HepG2 (cell line): Measurements from ENCODE around the gene ARG2. TPM values are rescaled to one million over a fixed set of nuclear protein-coding genes. Genes with fewer than 3 reads are reported as not detected.

ENCODE experiments used
- ATF7-NPFF ChIP-seq: sonication (generic); formaldehyde crosslinking; IDR thresholded peaks from 2 replicates; pipeline ENCODE4 v1.8.1; 2023; ENCODE audit warnings: mild to moderate bottlenecking, low read depth, missing genetic modification reagents, moderate library complexity
- EP300 ChIP-seq, 3 experiments: sonication (generic) in 1 of 3; formaldehyde crosslinking in 1 of 3; IDR thresholded peaks; 2 replicates each; pipeline versions ENCODE4 v1.5.1 to v1.6.1; 2011 to 2020; ENCODE audit warnings: low read depth in 2 of 3, low read length in 2 of 3, borderline replicate concordance in 1 of 3, improper control_type of control experiment in 1 of 3, mild to moderate bottlenecking in 1 of 3, missing genetic modification reagents in 1 of 3, moderate library complexity in 1 of 3
- FOXA3 ChIP-seq: IDR thresholded peaks from 2 replicates; pipeline ENCODE4 v1.6.1; 2016; ENCODE audit warnings: missing genetic modification reagents, missing compliant biosample characterization
- KAT7 ChIP-seq: IDR thresholded peaks from 2 replicates; pipeline ENCODE4 v1.6.1; 2018; ENCODE audit warnings: borderline replicate concordance, missing compliant biosample characterization
- KLF11 ChIP-seq: IDR thresholded peaks from 2 replicates; pipeline ENCODE4 v1.6.1; 2016; ENCODE audit warnings: missing compliant biosample characterization
- MAFK ChIP-seq, 2 experiments: IDR thresholded peaks in 1 of 2; conservative IDR thresholded peaks in 1 of 2; 2 replicates each; pipeline ENCODE4 v1.6.1; 2011; ENCODE audit warnings: improper control_type of control experiment in 2 of 2, low read length in 2 of 2
- ZEB1 ChIP-seq: IDR thresholded peaks from 2 replicates; pipeline ENCODE4 v1.6.1; 2012; ENCODE audit warnings: mild to moderate bottlenecking, low read depth, inconsistent platforms; ENCODE audit not compliant: insufficient replicate concordance
- ZFP82 ChIP-seq: sonication (generic); formaldehyde crosslinking; IDR thresholded peaks from 2 replicates; pipeline ENCODE4 v1.5.1; 2020; ENCODE audit warnings: mild to moderate bottlenecking, missing genetic modification reagents, borderline replicate concordance
- ZNF331 ChIP-seq: sonication (generic); formaldehyde crosslinking; IDR thresholded peaks from 2 replicates; pipeline ENCODE4 v1.4.0; 2020; ENCODE audit warnings: missing genetic modification reagents
- ZNF549 ChIP-seq: sonication (generic); formaldehyde crosslinking; IDR thresholded peaks from 2 replicates; pipeline ENCODE4 v1.5.0; 2020; ENCODE audit warnings: missing genetic modification reagents
- ZNF615 ChIP-seq: sonication (generic); formaldehyde crosslinking; IDR thresholded peaks from 2 replicates; pipeline ENCODE4 v1.5.0; 2020; ENCODE audit warnings: mild to moderate bottlenecking, missing genetic modification reagents, borderline replicate concordance
- ZNF670 ChIP-seq: sonication (generic); formaldehyde crosslinking; IDR thresholded peaks from 2 replicates; pipeline ENCODE4 v1.8.0; 2022; ENCODE audit warnings: mild to moderate bottlenecking, missing genetic modification reagents, borderline replicate concordance
- ZNF678 ChIP-seq: sonication (generic); formaldehyde crosslinking; IDR thresholded peaks from 2 replicates; pipeline ENCODE4 v1.4.0; 2020; ENCODE audit warnings: mild to moderate bottlenecking, missing genetic modification reagents
- polyA plus RNA-seq, 8 experiments: library from polyadenylated mRNA; depleted of rRNA in 3 of 8; stranded (reverse) in 7 of 8; unstranded in 1 of 8; fragments of >200 nt; fragmentation: Illumina TruSeq in 4 of 8; extraction: Trizol in 4 of 8; gene quantifications; 2 replicates each; pipeline versions ENCODE4 v1.2.1 to v1.2.3, GENCODE V29; 2011 to 2016; ENCODE audit warnings: low read depth in 4 of 8, missing spikeins in 1 of 8, mixed read lengths in 1 of 8; ENCODE audit not compliant: insufficient read depth in 1 of 8
- total RNA-seq, 5 experiments: library from RNA; depleted of rRNA; stranded (reverse); fragments of >200 nt; fragmentation: Illumina TruSeq; extraction: Trizol; gene quantifications; 2 replicates each; pipeline ENCODE4 v1.2.3, GENCODE V29; 2016; ENCODE audit warnings: low read depth in 1 of 5
- TF ChIP-seq, protein P1 (sequence below): sonication (generic); formaldehyde crosslinking; IDR thresholded peaks from 2 replicates; pipeline ENCODE4 v1.8.0; 2022; ENCODE audit warnings: mild to moderate bottlenecking, missing genetic modification reagents, borderline replicate concordance
- TF ChIP-seq, protein P2 (sequence below): sonication (generic); formaldehyde crosslinking; IDR thresholded peaks from 2 replicates; pipeline ENCODE4 v1.4.0; 2020; ENCODE audit warnings: missing genetic modification reagents
- TF ChIP-seq, protein P3 (sequence below): sonication (generic); formaldehyde crosslinking; IDR thresholded peaks from 2 replicates; pipeline ENCODE4 v1.8.1; 2022; ENCODE audit warnings: low read depth, mild to moderate bottlenecking, missing genetic modification reagents
- TF ChIP-seq, protein P4 (sequence below): IDR thresholded peaks from 2 replicates; pipeline ENCODE4 v1.6.1; 2016; ENCODE audit warnings: missing biosample characterization, missing genetic modification reagents, low read depth
- TF ChIP-seq, protein P5 (sequence below): sonication (generic); formaldehyde crosslinking; IDR thresholded peaks from 2 replicates; pipeline ENCODE4 v1.4.0; 2020; ENCODE audit warnings: missing genetic modification reagents

ARG2 gene
- total and polyA plus RNA-seq, 2 of the 13 experiments (the other 11 are each of a cell fraction or from before 2014, with no cell fraction given), result 37.5 to 73.6 TPM

DNA sequence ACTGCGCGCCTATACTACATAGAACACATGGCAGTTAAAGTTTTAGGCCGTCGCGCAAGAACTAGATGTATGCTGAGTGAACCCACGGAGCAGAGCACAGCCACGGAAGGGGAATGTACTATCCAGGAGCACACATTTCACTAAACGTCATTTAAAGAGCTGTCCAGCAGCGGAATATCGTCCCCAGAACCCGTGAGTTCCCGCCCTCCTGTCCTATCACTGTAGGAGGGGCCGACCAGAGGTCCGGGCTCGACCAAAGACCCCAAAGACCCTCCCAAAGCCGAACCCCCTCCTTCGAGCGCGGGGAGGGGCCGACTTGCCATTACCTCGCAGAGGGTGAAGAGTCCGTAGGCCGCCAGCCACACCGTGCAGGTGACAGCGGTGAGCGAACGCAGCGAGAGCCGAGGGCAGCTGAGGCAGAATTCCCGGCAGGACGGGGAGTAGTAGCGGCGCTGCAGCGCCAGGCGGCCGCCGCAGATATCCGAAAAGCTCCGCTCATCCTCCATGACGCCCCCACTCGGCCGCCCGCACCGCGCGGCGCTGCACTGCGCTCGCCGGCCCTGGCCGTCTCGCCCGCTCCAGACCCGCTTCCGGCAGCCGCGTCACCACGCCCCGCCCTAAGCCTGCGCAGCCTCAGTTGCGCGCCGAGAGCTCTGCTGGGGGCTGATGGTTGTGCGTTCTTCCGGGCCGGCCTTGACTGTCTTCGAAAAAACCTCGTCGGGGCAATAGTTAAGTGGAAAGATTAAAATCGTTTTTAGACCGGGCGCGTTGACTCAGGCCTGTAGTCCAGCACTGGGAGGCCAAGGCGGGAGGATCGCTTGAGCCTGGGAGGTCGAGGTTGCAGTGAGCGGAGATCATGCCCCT is 19.8 kb upstream of the ARG2 start, which contains the start of gene PIGH (continued):
- TF ChIP-seq ZFP82 (CRISPR knock-in tag) (peak; percentile 59; the same call in 1 of the 2 replicates), MAFK (conservative IDR thresholded peaks at IDR 0.05 in 1 of 2, IDR thresholded peaks at IDR 0.05 in 1 of 2; ENCODE audit: low read length in 2 of 2) (no peak), KAT7 (CRISPR knock-in tag) (peak; percentile 95; the same call in 1 of the 2 replicates), ZNF331 (0 out of 2 replicates have a peak, but pooled peaks have one; percentile 30), EP300 (IDR thresholded peaks at IDR 0.05; ENCODE audit: low read depth in 2 of 2, low read length in 2 of 2) (peak in 1 of 2 experiments; percentile 42; a peak in 1 of 4 replicates), EP300 (CRISPR knock-in tag; IDR thresholded peaks at IDR 0.05; ENCODE audit: borderline replicate concordance) (no peak), FOXA3 (CRISPR knock-in tag) (peak; percentile 32; the same call in 1 of the 2 replicates), ZNF549 (CRISPR knock-in tag) (no peak), ZNF615 (no peak), ATF7-NPFF (peak; percentile 86), ZNF670 (CRISPR knock-in tag) (peak; percentile 76; the same call in 1 of the 2 replicates), KLF11 (CRISPR knock-in tag) (peak; percentile 66; the same call in 1 of the 2 replicates), ZNF678 (no peak), ZEB1 (no peak)
- TF ChIP-seq, protein P1, sequence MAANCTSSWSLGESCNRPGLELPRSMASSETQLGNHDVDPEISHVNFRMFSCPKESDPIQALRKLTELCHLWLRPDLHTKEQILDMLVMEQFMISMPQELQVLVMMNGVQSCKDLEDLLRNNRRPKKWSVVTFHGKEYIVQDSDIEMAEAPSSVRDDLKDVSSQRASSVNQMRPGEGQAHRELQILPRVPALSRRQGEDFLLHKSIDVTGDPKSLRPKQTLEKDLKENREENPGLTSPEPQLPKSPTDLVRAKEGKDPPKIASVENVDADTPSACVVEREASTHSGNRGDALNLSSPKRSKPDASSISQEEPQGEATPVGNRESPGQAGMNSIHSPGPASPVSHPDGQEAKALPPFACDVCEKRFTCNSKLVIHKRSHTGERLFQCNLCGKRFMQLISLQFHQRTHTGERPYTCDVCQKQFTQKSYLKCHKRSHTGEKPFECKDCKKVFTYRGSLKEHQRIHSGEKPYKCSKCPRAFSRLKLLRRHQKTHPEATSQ (CRISPR knock-in tag), result peak; percentile 81; the same call in 1 of the 2 replicates
- TF ChIP-seq, protein P2, sequence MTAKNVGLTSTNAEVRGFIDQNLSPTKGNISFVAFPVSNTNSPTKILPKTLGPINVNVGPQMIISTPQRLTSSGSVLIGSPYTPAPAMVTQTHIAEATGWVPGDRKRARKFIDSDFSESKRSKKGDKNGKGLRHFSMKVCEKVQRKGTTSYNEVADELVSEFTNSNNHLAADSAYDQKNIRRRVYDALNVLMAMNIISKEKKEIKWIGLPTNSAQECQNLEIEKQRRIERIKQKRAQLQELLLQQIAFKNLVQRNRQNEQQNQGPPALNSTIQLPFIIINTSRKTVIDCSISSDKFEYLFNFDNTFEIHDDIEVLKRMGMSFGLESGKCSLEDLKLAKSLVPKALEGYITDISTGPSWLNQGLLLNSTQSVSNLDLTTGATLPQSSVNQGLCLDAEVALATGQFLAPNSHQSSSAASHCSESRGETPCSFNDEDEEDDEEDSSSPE (CRISPR knock-in tag), result peak; percentile 78
- TF ChIP-seq, protein P3, sequence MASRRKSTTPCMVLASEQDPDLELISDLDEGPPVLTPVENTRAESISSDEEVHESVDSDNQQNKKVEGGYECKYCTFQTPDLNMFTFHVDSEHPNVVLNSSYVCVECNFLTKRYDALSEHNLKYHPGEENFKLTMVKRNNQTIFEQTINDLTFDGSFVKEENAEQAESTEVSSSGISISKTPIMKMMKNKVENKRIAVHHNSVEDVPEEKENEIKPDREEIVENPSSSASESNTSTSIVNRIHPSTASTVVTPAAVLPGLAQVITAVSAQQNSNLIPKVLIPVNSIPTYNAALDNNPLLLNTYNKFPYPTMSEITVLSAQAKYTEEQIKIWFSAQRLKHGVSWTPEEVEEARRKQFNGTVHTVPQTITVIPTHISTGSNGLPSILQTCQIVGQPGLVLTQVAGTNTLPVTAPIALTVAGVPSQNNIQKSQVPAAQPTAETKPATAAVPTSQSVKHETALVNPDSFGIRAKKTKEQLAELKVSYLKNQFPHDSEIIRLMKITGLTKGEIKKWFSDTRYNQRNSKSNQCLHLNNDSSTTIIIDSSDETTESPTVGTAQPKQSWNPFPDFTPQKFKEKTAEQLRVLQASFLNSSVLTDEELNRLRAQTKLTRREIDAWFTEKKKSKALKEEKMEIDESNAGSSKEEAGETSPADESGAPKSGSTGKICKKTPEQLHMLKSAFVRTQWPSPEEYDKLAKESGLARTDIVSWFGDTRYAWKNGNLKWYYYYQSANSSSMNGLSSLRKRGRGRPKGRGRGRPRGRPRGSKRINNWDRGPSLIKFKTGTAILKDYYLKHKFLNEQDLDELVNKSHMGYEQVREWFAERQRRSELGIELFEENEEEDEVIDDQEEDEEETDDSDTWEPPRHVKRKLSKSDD (CRISPR knock-in tag), result no peak
- TF ChIP-seq, protein P4, sequence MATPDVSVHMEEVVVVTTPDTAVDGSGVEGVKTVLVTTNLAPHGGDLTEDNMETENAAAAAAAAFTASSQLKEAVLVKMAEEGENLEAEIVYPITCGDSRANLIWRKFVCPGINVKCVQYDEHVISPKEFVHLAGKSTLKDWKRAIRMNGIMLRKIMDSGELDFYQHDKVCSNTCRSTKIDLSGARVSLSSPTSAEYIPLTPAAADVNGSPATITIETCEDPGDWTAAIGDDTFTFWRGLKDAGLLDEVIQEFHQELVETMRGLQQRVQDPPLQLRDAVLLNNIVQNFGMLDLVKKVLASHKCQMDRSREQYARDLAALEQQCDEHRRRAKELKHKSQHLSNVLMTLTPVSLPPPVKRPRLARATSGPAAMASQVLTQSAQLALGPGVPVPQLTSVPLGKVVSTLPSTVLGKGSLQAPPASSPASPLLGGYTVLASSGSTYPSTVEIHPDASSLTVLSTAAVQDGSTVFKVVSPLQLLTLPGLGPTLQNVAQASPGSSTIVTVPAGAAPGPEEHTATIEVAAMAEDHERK (CRISPR knock-in tag), result no peak
- TF ChIP-seq, protein P5, sequence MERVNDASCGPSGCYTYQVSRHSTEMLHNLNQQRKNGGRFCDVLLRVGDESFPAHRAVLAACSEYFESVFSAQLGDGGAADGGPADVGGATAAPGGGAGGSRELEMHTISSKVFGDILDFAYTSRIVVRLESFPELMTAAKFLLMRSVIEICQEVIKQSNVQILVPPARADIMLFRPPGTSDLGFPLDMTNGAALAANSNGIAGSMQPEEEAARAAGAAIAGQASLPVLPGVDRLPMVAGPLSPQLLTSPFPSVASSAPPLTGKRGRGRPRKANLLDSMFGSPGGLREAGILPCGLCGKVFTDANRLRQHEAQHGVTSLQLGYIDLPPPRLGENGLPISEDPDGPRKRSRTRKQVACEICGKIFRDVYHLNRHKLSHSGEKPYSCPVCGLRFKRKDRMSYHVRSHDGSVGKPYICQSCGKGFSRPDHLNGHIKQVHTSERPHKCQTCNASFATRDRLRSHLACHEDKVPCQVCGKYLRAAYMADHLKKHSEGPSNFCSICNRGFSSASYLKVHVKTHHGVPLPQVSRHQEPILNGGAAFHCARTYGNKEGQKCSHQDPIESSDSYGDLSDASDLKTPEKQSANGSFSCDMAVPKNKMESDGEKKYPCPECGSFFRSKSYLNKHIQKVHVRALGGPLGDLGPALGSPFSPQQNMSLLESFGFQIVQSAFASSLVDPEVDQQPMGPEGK, result no peak
